IMR-90 (cell line): ENCODE measurements around the gene KCNT1. TPM values are rescaled to one million over a fixed set of nuclear protein-coding genes. Genes with fewer than 3 reads are reported as not detected.

ENCODE experiments used
- ATAC-seq: fragments of 200-7000 bp; cut with Tn5 transposase; 2 replicates; pipeline ENCODE4 v1.9.1; 2020; ENCODE audit warnings: low read depth, mild to moderate bottlenecking, moderate library complexity
- BruUV-seq: library from RNA; stranded (reverse); fragments of 400-500 nt; replicated peaks from 2 replicates; lab custom pipeline; 2021; lab: Mats Ljungman, UMichigan
- CTCF ChIA-PET: fragments of 300-600 bp; formaldehyde crosslinking; extraction: SDS; loops from one replicate; lab custom pipeline; 2021; ENCODE audit warnings: antibody characterized with exemption; lab: Yijun Ruan, JAX
- POLR2A ChIA-PET: fragments of 300-600 bp; sonication (Branson Sonifier 250); formaldehyde crosslinking; loops from one replicate; lab custom pipeline; 2022; ENCODE audit warnings: antibody characterized with exemption; ENCODE audit not compliant: unreplicated experiment; lab: Charles Lee
- DNase-seq: peaks from one replicate; pipeline ENCODE4 v3.0.0; 2013
- H2AFZ ChIP-seq: replicated peaks from 2 replicates; pipeline ENCODE3; 2013; ENCODE audit warnings: low read length, mild to moderate bottlenecking; ENCODE audit not compliant: poor library complexity
- H2AK5ac ChIP-seq: 2 replicates; pipeline ENCODE4 v1.6.1; 2013; ENCODE audit warnings: low read depth, low read length, inconsistent platforms
- H2AK9ac ChIP-seq: replicated peaks from 2 replicates; pipeline ENCODE3; 2013; ENCODE audit warnings: mild to moderate bottlenecking, low read depth, low read length, moderate library complexity; ENCODE audit not compliant: poor library complexity
- H2BK120ac ChIP-seq: 2 replicates; pipeline ENCODE4 v1.6.1; 2013; ENCODE audit warnings: low read depth, low read length, inconsistent platforms
- H2BK15ac ChIP-seq: 3 replicates; pipeline ENCODE4 v1.6.1; 2013; ENCODE audit warnings: low read depth, low read length, inconsistent platforms
- H2BK20ac ChIP-seq: 2 replicates; pipeline ENCODE4 v1.6.1; 2013; ENCODE audit warnings: low read depth, mild to moderate bottlenecking, inconsistent platforms, low read length, moderate library complexity
- H2BK5ac ChIP-seq: 2 replicates; pipeline ENCODE4 v1.6.1; 2013; ENCODE audit warnings: mild to moderate bottlenecking, low read depth, low read length, inconsistent platforms; ENCODE audit not compliant: poor library complexity, severe bottlenecking
- H3K14ac ChIP-seq: replicated peaks from 2 replicates; pipeline ENCODE4 v1.6.1; 2013; ENCODE audit warnings: low read depth, low read length, inconsistent platforms
- H3K18ac ChIP-seq: 2 replicates; pipeline ENCODE4 v1.6.1; 2013; ENCODE audit warnings: low read depth, low read length, control low read depth
- H3K23ac ChIP-seq: 2 replicates; pipeline ENCODE4 v1.6.1; 2013; ENCODE audit warnings: low read depth, low read length, inconsistent platforms
- H3K27ac ChIP-seq: 2 replicates; pipeline ENCODE4 v1.5.1; 2013; ENCODE audit warnings: mild to moderate bottlenecking, control low read depth, low read length; ENCODE audit not compliant: insufficient read depth
- H3K27me3 ChIP-seq: 2 replicates; pipeline ENCODE4 v1.6.1; 2013; ENCODE audit warnings: low read length; ENCODE audit not compliant: control insufficient read depth, insufficient read depth
- H3K36me3 ChIP-seq: 2 replicates; pipeline ENCODE4 v1.6.1; 2013; ENCODE audit warnings: low read length, mixed read lengths; ENCODE audit not compliant: control insufficient read depth, insufficient read depth
- H3K4ac ChIP-seq: 2 replicates; pipeline ENCODE4 v1.6.1; 2013; ENCODE audit warnings: low read depth, low read length, inconsistent platforms
- H3K4me1 ChIP-seq: 2 replicates; pipeline ENCODE4 v1.6.1; 2013; ENCODE audit warnings: low read length, mixed read lengths; ENCODE audit not compliant: control insufficient read depth, insufficient read depth
- H3K4me2 ChIP-seq: 2 replicates; pipeline ENCODE4 v1.6.1; 2013; ENCODE audit warnings: low read depth, mild to moderate bottlenecking, control low read depth, low read length, moderate library complexity
- H3K4me3 ChIP-seq: 2 replicates; pipeline ENCODE4 v1.5.1; 2013; ENCODE audit warnings: low read depth, mild to moderate bottlenecking, control low read depth, low read length, moderate library complexity; ENCODE audit not compliant: insufficient read depth
- H3K56ac ChIP-seq: 2 replicates; pipeline ENCODE4 v1.6.1; 2013; ENCODE audit warnings: low read length, inconsistent platforms; ENCODE audit not compliant: insufficient read depth; ENCODE audit errors: extremely low read depth
- H3K79me1 ChIP-seq, 2 experiments: 2 replicates each; pipeline ENCODE4 v1.6.1; 2013; ENCODE audit warnings: low read length in 2 of 2, inconsistent platforms in 1 of 2, low read depth in 1 of 2
- H3K9ac ChIP-seq: 2 replicates; pipeline ENCODE4 v1.6.1; 2013; ENCODE audit warnings: low read depth, low read length, control low read depth
- H3K9me1 ChIP-seq: 2 replicates; pipeline ENCODE4 v1.6.1; 2013; ENCODE audit warnings: low read length, inconsistent platforms; ENCODE audit not compliant: insufficient read depth
- H3K9me3 ChIP-seq: 2 replicates; pipeline ENCODE4 v1.6.1; 2013; ENCODE audit warnings: low read length; ENCODE audit not compliant: control insufficient read depth, insufficient read depth
- H4K20me1 ChIP-seq: 2 replicates; pipeline ENCODE4 v1.6.1; 2013; ENCODE audit warnings: low read length, inconsistent platforms; ENCODE audit not compliant: insufficient read depth
- H4K5ac ChIP-seq: 2 replicates; pipeline ENCODE4 v1.6.1; 2013; ENCODE audit warnings: mild to moderate bottlenecking, low read depth, low read length, control low read depth
- H4K8ac ChIP-seq, 2 experiments: 2 replicates each; pipeline ENCODE4 v1.6.1; 2013; ENCODE audit warnings: low read depth in 2 of 2, low read length in 2 of 2, control low read depth in 1 of 2, inconsistent platforms in 1 of 2
- H4K91ac ChIP-seq: 2 replicates; pipeline ENCODE4 v1.6.1; 2013; ENCODE audit warnings: low read depth, low read length, inconsistent platforms; ENCODE audit not compliant: insufficient read depth
- RFX5 ChIP-seq: IDR thresholded peaks from 2 replicates; pipeline ENCODE4 v1.8.0; 2012; ENCODE audit warnings: low read depth, mild to moderate bottlenecking, low read length, moderate library complexity
- WGBS, 2 experiments: methylation state at CpG; one replicate each; pipeline versions ENCODE4 v1.1.5 to v1.1.7; 2013; ENCODE audit warnings: missing lambda C conversion rate in 2 of 2; ENCODE audit not compliant: insufficient read length in 1 of 2; ENCODE audit errors: extremely low coverage in 2 of 2; 5-methylcytosine and 5-hydroxymethylcytosine counted together
- dilution Hi-C: fragments of 300-500 bp; cut with HindIII; formaldehyde crosslinking; loops from one replicate; pipeline ENCODE4 v1.14.3; 2018; ENCODE audit warnings: low sequenced_read_pairs; ENCODE audit not compliant: unreplicated experiment
- in situ Hi-C: fragments of 300-500 bp; cut with MboI; formaldehyde crosslinking; loops from 3 replicates; pipeline ENCODE4 v1.14.3; 2019; ENCODE audit warnings: low sequenced_read_pairs, inconsistent platforms, mixed read lengths
- intact Hi-C: fragments of 100-400 bp; cut with micrococcal nuclease; formaldehyde crosslinking; loops from 2 replicates; pipeline ENCODE4 v1.10.0; 2022
- polyA plus RNA-seq, 3 experiments: library from polyadenylated mRNA; depleted of rRNA; stranded (reverse); fragments of >200 nt; gene quantifications; 2 replicates each; pipeline ENCODE4 v1.2.3, GENCODE V29; 2012; ENCODE audit warnings: low replicate concordance in 1 of 3
- total RNA-seq: library from RNA; depleted of rRNA; stranded (reverse); fragments of >200 nt; gene quantifications from 2 replicates; pipeline ENCODE4 v1.2.3, GENCODE V29; 2012

Gene KCNT1
- total and polyA plus RNA-seq, 2 of the 4 experiments (the other 2 are of a cell fraction), result not detected

- H4K91ac ChIP-seq, result no peak overlapping the region
- H4K20me1 ChIP-seq, result 0 out of 2 replicates have a peak, but pooled peaks cover 5% of the 10 kb centered on the region
- no peaks in the 10 kb centered on the region for H3K27me3 ChIP-seq
- no peak overlapping the region for H3K23ac ChIP-seq
- ChIA-PET POLR2A (no interaction called here), CTCF (no interaction called here)
- no peak overlapping the region for H3K9ac ChIP-seq
- no peak overlapping the region for H3K27ac ChIP-seq
- no peak overlapping the region for H3K4me3 ChIP-seq
- no peak overlapping the region for H4K5ac ChIP-seq
- H2BK120ac ChIP-seq, result no peak overlapping the region
- H2BK20ac ChIP-seq, result no peak overlapping the region
- H2AFZ ChIP-seq, result no peak overlapping the region
- peaks cover 53% of the 10 kb centered on the region for H3K36me3 ChIP-seq
- dilution Hi-C loops (no loop called here), intact Hi-C loops (no loop called here), in situ Hi-C loops (no loop called here)
- no peaks in the 10 kb centered on the region for H3K4me1 ChIP-seq
- no peak overlapping the region for H3K56ac ChIP-seq
- BruUV-seq, result no TSS peak
- no peak overlapping the region for H2BK15ac ChIP-seq
- peaks cover 11% of the 10 kb centered on the region; the same call in 1 of the 2 replicates for H3K9me1 ChIP-seq
- H3K4me2 ChIP-seq, result no peak overlapping the region
- DNase-seq (peak; percentile 5), ATAC-seq (no peak)
- peaks cover 0 to 3% of the 10 kb centered on the region in 2 experiments; a peak in 1 of 4 replicates for H3K79me1 ChIP-seq
- H2BK5ac ChIP-seq, result no peak overlapping the region
- H2AK9ac ChIP-seq, result no peak overlapping the region
- no peak overlapping the region for H4K8ac ChIP-seq
- no peak overlapping the region for H3K4ac ChIP-seq
- H3K14ac ChIP-seq, result no peak overlapping the region
- H3K18ac ChIP-seq, result no peak overlapping the region
- no peaks in the 10 kb centered on the region for H3K9me3 ChIP-seq
- no peak for TF ChIP-seq RFX5
- H2AK5ac ChIP-seq, result no peak overlapping the region
- 70% methylated on average over 4 of the region's 11 CpGs; no CpG with 5 or more reads in 1 of the 2 experiments for WGBS, 2 experiments
These were observed 109.8 kb downstream of the KCNT1 start for GRCh38 chr9:135811801-135812200.
